ENCODE results near the gene ZFP36L2.

ZFP36L2 gene

DNA sequence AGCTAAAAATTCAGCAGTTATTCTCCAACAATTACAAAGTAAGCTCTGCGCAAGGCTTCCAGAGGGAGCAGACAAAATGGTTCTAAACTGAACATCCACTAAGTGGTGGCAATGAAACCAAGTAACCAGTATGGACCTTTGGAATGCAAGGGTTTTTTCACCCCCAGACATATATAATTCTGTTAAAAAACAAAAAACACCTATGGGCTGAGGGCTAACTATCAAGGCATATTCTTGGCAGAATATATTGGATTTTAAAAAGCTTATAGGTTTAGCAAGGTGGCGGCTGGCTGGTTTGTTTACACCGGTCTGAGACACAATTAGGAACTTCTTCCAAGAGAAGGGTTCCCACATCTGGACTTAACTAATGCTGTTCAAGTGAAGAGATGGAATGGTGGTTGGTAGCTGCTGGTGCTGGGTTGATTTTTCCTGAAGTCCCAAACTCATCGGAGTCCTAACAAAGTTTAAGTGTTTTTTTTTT lies 2.8 kb downstream of the ZFP36L2 start:
- DNase-seq (ENCODE audit: low read depth, low spot score): no peak

DNA sequence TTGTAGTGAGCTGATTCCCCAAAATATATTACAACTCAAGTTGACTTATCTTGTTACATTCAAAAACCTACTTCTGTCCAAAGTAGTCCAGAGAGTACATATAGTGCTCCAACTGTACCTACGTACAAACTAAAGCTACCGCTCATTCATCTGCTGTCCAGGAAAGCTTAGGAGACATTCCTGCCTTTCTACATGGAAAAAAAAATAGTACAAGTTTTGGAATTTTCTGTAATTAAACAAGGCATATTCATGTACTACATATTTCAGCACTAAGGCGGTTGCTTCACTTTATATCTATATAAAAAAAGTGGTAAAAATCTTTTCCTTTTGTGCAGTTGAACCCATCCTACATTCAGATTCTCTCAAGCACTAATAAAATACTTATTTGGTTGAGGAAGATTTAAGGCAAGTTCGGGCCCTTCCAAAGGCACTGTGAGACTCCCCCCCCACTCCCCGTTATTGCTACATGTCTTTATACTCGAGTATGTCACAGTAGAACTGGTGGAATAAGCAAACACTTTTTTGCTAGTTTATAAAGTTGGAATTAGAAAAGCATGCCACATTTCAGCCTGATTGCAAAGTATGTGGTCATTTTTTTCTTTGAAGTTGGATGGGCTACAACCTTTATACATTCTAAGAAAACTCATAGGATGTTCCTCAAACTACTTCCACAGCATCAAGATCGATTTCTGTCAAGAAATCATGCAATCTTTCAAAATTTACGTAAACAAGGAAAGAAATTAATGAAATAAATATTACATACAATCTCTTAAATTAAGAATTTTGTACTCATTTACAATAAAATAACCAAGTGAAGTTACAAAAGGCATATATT lies 3.7 kb downstream of the ZFP36L2 start:
- no peak for DNase-seq (ENCODE audit: low read depth, low spot score)

DNA sequence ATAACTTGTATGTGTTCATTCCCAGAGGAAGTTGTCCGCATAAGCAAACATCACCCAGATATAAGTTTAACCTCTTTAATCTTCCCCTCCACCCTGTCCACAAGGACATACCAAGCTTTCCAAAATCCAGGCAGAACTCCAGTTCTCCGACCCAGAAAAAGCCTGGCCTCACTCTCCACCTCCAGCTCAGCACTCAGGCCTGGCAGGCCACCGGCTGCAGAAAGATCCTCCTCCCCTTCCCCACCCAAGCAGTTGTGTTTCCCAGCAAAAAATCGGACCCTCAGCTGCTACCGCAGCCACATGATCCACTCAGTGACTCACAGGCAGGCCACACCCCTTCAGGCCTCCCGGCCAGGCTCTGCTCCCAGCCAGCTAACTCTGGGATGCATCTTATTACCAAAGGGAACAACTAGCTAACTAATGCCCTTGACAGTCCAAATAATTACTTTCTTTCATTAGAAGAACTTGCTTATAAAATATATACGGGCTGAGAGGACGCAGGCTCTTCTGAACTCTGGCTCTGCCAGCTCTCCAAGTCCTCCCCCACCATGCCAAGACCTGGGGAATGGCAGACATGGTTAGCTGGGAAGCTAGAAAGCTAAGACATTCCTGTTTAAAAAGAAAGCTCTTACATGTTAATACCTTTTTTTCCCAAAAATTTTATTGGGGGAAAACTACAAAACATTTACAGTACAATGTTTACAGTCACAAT lies 4.5 kb downstream of the ZFP36L2 start:
- DNase-seq (ENCODE audit: low read depth, low spot score): peak; percentile 83

DNA sequence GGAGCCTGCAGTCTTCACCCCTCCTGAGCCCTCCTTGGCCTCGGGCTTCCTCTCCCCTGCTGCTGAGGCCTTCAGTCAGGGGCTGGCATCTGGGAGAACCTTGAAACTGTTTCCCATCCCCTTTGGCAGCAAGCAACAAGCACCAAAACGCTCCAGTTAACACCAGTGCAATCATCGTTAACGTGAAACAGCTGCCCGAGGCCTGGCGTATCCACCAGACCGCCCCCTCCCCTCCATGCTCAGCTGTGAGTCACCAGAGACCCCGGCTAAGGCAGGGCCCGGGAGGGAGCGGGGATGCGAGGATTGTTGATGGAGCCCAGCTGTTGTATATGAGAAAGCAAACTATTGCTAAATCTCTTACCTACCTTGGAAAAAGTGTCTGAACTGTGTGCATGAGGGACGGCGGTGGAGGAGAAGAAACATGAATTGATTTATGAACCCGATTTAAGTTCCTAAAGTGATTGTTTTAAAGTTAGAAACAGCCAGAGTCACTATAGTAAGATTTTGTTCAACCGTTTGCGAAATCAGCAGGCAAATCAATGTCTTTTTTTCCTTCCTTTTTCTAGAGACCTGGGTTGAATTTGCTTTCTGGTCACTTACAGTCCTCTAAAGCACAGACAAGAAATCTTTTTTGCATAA lies 5.2 kb downstream of the ZFP36L2 start:
- DNase-seq (ENCODE audit: low read depth, low spot score): peak; percentile 80

DNA sequence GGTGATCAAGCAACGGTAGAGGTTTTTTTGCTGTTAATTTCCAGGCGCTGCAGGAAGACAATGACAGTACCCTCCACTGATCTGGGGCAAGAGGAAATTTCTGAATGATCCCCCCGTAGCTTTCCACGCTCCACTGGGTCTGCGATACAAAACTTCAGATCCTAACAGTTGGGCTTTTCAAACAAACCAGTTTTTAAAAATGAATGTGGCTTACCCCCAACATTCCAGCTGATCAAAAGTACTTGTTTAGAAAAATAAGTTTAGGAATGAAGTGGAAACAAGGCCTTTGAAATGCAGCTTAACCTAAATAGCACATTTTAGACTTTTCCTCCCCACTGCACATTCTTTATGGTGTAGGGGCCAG lies 5.7 kb downstream of the ZFP36L2 start:
- DNase-seq (ENCODE audit: low read depth, low spot score): no peak

DNA sequence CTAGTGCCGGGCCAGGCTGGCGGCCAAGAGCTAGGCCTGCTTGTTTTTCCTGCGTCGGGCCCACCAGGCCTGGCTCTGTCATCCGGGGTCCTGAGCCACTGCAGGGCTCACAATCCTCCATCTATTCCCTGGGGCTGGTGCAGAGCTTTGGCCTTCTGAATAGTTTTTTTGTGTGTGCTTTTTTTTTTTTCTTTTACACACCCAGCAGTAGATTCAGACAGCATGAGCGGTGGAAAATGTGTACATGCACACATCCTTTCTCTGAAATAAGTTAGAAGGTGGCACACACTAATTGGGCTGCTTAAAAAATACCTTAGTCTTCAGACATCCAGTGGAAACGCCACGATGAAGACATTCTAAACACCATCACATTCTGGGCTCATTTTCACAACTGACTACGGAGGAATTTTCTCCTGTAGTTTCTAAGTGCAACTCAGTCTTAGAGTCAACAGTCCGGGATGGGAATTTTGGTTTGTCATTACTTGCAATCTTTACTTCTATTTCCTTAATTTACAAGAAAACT lies 6.1 kb downstream of the ZFP36L2 start:
- DNase-seq (ENCODE audit: low read depth, low spot score): no peak

DNA sequence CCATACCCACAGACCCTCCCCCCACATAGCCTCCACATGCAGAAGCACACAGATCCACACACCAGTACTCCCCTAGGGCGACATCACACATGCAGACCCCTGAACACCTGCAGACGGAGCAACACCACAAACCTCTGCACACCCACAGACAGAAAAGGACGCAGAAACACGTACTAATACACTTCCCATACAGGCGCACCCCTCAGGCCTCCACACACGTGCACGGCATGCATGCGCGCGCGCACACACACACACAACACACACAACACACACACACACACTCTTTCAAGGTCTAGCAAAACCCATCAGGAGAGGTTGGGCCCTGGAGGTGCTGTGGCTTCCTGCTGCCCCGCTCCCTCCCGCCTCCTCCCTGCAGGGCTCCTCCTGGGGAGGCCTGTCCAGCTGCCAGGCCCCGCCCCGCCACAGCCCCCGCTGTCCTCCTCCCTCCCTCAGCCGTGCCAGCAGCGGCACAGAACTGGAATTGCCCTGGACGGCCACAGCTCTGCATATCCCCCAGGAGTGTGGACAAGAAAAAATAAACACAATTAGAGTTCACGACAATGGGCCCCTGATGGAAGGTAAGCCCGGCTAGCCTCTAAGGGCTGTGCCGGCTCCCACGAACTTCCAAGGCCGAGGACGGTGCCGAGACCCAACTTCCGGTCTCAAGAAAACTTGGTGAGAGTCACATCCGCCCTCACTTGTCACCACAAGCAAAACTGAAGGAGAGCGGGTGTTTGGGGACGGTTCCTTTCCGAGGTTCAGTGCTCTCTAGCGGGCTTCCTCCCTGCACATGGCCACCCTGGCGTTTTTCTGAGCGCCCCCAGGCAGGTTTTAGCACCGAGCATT lies 6.8 kb downstream of the ZFP36L2 start:
- DNase-seq (ENCODE audit: low read depth, low spot score): no peak

DNA sequence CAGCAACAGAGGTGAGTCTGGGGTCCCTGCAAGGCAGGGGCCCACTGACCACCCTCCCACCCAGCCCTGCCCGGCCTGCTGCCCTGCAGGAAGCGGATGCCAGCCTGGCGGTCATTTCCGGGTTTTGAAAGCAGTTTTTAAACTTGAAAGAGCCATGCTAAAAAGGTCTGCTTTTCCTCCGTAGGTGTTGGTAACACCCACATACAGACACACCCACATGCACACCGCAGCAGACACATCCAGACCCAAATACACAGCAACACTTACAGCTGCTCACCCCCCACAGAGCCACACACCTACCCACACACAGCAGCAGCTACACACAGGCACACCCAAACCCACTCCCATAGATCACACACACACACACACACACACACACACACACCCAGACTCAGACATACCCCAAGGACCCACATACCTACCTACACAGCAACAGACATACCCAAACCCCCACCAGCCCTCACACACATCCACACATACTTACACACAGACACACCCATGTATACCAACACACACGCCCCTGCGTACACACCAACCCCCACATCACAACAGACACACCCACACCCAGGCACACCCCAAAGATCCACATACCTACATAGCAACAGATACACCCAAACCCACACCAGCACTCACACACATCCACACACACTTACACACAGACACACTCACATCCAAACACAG lies 7.6 kb downstream of the ZFP36L2 start:
- DNase-seq (ENCODE audit: low read depth, low spot score): no peak

DNA sequence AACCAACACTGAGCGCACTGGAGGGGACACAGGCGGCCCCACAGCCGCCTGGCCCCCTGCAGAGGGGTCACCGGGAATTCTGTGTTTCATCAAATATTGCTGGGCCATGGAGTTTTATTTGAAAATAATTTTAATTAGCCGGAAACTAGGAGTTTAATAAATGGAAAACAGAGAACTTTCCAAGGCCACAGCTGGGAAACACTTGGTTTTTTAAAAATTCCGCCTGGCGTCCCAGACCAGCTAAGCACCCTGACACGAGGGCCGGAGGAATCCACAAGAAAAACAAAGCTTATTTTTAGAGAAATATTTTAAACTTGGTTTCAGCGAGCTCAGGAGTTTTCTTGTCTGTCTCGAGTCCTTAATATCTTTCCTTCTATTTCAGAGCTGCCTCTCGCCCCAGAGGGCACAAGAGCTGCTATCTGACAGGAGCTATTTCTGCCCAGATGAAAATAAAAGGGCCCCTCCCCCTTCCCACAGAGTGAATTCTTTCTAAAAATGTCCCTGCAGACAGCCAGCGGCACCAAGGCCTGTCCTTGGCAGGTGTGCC lies 8.2 kb downstream of the ZFP36L2 start:
- no peak for DNase-seq (ENCODE audit: low read depth, low spot score)

DNA sequence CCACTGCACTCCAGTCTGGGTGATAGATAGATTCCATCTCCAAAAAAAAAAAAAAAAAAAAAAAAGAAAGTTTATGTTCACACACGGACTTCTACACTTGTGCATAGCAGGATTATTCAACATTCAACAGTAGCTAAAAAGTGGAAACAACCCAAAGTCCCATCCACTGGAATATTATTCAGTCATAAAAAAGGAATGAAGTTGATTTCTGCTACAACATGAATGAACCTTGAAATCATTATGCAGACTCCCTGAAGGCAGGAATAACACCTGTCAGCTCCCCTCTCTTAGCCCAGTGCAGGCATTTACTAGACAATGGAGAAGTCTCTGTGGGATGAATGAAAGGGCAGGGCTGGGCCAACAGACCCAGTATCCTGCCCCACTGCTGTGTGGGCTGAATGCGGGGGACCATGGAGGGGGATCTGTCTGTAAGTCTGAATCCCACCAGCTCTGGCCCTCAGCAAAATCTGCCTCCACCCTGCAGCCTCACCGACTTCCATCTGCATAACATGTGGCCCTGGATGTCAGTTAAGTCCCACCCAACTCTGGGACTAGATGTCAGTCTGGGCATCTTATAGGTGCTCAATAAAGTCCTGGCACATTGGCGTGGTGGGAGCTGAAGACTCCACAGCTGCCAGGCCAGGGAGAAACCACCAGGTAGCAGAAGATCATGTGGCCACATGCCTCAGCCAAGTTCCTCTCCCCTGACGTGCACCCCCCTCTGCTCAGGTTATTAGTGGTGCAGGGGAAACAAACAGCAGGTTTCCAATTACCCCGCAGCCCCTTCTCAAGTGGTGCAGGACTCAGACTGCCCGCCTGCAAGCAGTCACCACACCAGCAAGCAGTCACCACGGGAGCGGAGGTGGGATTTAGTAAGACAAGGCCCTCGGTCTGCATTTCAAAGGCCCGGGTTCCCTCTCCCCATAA lies 8.9 kb downstream of the ZFP36L2 start:
- DNase-seq (ENCODE audit: low read depth, low spot score): no peak

DNA sequence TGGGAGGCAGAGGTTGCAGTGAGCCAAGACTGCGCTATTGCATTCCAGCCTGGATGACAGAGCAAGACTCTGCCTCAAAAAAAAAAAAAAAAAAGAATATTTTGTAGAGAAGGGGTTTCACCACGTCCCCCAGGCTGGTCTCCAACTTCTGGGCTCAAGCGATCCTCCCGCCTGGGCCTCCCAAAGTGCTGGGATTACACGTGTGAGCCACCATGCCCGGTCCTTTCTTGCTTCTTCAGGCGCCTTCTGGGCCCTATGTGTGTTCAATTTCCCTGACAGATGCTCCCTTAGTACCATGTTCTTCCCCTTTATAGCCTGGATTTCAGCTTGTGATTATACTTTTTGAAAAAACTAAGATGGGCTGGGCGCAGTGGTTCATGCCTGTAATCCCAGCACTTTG lies 9.8 kb downstream of the ZFP36L2 start:
- no peak for DNase-seq (ENCODE audit: low read depth, low spot score)

DNA sequence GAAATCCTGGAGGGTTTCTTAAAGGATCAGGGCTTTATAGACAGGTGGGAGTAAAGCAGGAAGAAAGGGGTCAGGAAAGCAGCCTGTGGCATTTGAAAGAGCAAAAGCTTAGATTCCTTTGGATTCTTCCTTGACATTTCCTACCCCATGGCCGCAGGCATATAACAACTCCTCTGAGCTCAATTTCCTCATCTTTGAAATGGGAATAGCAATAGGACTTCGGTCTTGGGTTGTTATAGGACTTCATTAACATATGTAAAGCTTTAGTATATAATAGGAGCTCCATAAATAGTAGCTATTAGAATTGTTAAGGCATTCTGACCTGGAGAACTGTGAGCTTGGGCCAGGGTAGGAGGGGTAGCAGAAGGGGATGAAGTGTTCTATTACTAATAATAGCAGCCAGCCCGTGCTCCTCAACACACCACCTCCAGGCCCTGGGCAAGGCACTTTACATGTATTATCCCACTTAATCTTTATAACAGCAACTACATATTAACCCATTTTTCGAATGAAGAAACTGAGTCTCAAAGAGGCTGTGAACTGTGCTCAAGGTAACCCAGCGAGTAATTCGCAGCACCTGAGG lies 10.6 kb downstream of the ZFP36L2 start:
- DNase-seq (ENCODE audit: low read depth, low spot score): no peak

DNA sequence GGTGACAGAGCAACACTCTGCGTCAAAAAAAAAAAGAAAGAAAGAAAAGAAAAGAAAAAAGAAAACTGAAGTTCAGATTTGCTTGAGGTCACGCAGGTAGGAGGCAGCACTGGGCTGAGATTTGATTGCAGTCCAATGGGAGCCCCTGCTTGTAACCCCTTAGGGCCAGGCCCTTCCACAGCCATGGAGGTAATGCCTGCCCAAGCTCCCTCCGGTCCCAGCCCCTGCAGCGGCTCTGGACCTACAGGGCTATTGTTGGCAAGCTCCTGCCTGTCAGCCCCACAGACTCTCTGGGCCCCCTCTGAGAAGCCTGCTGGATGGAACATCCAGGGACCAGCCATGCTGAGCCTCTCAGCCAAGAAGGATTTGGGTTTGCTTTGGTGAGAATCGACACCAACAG lies 12.2 kb downstream of the ZFP36L2 start:
- DNase-seq (ENCODE audit: low read depth, low spot score): no peak

DNA sequence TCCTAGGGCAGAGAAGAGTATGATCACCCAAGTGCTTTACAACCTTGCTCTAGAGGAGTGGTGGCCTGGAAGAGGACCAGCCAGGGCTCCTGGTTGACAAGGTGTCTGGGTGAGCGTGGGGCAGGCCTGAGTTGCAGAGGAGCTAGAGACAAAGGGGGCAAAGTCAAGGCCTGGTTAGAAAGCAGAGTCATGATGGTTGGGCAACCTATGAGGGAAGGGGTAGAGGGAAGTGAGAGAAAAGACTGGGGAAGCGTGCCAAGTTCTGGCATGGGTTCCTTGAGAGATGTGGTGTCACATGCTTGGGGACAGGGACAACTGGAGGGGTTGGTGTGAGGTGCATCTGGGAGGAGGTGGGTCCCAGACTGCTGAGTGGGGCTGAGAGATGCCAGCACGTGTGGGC lies 13.5 kb downstream of the ZFP36L2 start:
- DNase-seq (ENCODE audit: low read depth, low spot score): no peak

DNA sequence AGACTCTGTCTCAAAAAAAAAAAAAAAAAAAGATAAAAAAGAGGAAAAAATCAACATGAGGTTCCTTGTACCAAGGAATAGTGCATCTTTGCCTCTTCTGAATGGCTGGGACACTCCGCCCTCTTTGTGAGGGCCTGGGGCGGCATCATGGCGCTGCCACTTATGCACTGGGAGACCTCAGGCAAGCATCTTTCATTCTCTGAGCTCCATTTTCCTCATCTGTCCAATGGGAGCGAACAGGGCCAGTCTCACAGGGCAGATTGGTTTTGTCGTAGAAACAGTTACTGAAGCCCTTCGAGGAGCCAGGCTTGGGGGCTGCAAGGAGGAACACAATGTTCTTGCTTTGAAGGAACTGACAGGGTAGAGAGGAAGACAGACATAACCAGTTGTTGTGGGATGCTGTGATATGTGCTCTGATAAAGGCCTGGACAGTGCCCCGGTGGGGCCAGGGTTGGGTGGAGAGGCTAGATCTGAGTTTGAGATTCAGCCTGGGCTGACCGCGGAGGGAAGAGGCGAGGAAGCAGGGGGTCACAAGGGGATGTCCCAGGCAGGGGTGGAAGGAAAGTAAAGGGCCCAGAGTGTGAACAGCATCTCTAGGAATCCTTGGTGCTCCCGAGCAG lies 14.1 kb downstream of the ZFP36L2 start:
- no peak for DNase-seq (ENCODE audit: low read depth, low spot score)

DNA sequence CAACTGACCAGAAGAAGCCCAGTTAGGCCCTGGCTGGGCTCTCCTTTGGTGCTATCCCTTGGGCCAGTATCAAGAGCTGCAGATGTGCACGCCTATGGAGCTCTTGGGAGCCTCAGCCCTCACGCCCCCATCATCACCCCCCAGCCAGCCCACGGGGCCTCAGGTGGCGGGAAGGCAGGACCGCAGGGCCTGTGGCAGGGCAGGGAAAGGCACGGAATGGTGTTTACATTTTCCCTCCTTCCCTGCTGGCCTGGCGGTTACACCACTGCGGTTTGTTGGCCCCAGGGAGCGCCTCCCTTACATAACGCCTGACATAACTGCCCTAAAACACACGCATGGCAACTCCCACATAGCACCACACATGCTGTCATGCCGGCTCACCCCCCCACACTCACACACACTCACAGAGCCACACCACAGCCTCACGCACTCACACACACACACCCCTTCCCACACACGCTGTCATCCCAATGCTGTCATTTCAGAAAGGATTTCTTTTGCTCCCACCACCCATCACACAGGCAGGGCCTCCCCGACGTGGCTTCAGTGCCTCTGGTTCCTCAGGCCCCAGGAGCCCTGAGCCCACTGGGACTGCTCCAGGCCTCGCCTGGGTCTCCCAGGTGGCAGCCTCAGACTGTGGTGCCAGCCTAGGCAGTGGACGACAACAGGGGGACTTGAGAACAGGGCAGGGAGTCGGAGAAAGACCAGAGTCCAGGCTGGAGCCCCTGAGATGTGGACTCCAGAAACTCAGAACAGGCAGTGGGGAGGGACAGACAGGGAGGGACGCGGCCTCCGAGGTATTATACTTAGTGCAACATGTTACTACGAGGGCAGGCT lies 15.7 kb downstream of the ZFP36L2 start:
- peak; percentile 69 for DNase-seq (ENCODE audit: low read depth, low spot score)

DNA sequence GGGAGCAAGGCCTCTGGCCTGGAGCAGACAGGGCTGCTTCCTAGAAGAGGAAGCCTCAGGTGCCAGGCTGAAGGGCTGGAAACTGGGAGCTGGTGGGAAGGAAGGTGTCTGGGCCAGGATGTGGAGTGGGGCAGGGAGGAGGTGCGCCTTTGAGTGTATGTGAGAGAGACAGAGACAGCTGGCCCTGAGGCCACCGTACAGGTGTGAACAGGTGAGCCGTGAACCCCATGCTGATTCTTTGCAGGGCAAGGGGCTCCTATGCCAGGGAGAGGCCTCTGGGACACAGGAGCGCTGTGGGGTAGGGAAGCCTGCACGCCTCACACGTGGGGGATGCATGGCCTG lies 16.3 kb downstream of the ZFP36L2 start:
- DNase-seq (ENCODE audit: low read depth, low spot score): no peak

DNA sequence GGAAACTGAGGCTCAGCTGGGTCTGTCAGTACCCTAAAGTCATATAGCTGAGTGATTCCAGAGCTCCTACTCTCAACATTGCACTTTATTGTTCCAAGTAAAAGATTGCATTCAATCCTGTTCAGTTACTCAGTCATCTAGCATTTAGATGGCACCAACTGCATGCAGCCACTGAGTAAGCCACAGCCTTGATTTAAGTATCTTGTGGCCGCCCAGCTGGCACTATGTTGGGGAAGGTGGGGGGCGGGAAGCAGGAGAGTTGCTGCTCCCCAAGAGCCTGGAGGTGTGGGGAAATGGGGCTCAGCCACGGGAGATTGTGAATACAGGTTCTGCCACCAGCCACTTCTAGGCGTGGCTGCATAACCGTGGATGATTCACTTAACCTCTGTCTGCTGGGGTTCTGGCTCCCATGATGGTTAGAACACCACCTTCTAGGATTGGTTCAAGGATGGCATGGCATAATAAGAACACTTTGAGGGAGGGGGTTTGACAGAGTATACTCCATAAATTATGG lies 17.1 kb downstream of the ZFP36L2 start:
- no peak for DNase-seq (ENCODE audit: low read depth, low spot score)
